ENCODE results near the gene VSIG1. TPM values are rescaled to one million over a fixed set of nuclear protein-coding genes. Genes with fewer than 3 reads are reported as not detected.

Gene VSIG1
- total RNA-seq, 1 donor: not detected

DNA sequence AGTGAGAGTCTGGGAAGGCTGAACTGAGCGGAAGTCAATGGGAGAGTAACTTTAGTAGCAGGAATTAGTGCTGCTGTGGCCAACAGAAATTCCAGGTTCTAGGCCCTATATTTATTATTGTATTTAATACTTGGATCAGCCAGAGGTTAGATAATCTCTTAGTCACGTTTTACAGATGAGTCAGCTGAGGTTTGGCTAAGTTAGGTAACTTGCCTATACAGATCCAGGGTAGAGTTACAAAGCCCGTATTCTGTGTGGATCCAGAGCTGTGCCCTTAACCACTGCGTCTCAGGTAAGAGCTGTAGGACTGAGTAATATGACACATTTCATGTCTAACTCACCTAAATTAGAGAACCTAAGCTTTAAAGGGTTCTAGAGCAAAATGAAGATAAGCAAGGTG, 26.0 kb downstream of the VSIG1 start:
- no peak overlapping the region for H2AFZ ChIP-seq (ENCODE audit: low read length)
- H3K27ac ChIP-seq (ENCODE audit: low read depth, low read length): no peak overlapping the region

DNA sequence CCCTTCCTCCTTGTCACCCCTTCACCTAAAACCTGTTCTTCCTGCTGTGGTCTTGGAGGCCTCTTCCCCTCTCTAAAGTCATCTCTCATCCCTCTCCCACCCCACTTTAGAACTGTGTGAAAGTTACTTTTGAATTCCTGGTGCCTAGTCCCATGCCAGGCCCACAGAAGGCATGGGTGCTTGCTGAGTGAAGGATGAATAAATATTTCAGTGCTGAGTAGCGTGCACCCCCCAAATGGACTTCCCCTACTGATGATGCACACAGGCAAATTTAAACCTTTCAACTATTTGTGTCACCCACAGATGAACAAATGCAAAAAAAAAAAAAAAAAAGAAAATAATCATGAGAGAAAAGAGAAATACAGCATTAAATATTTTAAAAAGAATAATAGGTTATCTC, 26.7 kb downstream of the VSIG1 start:
- Histone ChIP-seq H3K4me3 (ENCODE audit: insufficient read depth, low read length) (no peak overlapping the region), H4K20me1 (ENCODE audit: insufficient read depth, low read length) (no peaks in the 10 kb centered on the region), H3K4me2 (ENCODE audit: insufficient read depth, low read length) (no peak overlapping the region), H2AFZ (ENCODE audit: low read length) (no peak overlapping the region), H3K79me2 (ENCODE audit: insufficient read depth, low read length) (no peaks in the 10 kb centered on the region), H3K27ac (ENCODE audit: low read depth, low read length) (no peak overlapping the region), H3K36me3 (ENCODE audit: insufficient read depth, low read length) (no peaks in the 10 kb centered on the region), H3K27me3 (ENCODE audit: insufficient read depth, low read length) (peaks cover 61% of the 10 kb centered on the region), H3K9me3 (ENCODE audit: low read depth, low read length) (no peaks in the 10 kb centered on the region), H3K4me1 (ENCODE audit: insufficient read depth, low read length) (no peaks in the 10 kb centered on the region)
- TF ChIP-seq, protein P1, sequence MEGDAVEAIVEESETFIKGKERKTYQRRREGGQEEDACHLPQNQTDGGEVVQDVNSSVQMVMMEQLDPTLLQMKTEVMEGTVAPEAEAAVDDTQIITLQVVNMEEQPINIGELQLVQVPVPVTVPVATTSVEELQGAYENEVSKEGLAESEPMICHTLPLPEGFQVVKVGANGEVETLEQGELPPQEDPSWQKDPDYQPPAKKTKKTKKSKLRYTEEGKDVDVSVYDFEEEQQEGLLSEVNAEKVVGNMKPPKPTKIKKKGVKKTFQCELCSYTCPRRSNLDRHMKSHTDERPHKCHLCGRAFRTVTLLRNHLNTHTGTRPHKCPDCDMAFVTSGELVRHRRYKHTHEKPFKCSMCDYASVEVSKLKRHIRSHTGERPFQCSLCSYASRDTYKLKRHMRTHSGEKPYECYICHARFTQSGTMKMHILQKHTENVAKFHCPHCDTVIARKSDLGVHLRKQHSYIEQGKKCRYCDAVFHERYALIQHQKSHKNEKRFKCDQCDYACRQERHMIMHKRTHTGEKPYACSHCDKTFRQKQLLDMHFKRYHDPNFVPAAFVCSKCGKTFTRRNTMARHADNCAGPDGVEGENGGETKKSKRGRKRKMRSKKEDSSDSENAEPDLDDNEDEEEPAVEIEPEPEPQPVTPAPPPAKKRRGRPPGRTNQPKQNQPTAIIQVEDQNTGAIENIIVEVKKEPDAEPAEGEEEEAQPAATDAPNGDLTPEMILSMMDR (IDR thresholded peaks at IDR 0.05; ENCODE audit: extremely low read depth, low read depth, low read length): no peak
- DNase-seq (ENCODE audit: insufficient read length, low spot score, missing footprints): no peak

More for the DNA sequence above, 26.0 kb downstream of the VSIG1 start:
- Histone ChIP-seq H3K4me3 (ENCODE audit: insufficient read depth, low read length) (no peak overlapping the region), H3K27me3 (ENCODE audit: insufficient read depth, low read length) (peaks cover 62% of the 10 kb centered on the region), H3K36me3 (ENCODE audit: insufficient read depth, low read length) (no peaks in the 10 kb centered on the region), H3K79me2 (ENCODE audit: insufficient read depth, low read length) (no peaks in the 10 kb centered on the region), H4K20me1 (ENCODE audit: insufficient read depth, low read length) (no peaks in the 10 kb centered on the region), H3K9me3 (ENCODE audit: low read depth, low read length) (no peaks in the 10 kb centered on the region), H3K4me1 (ENCODE audit: insufficient read depth, low read length) (no peaks in the 10 kb centered on the region), H3K4me2 (ENCODE audit: insufficient read depth, low read length) (no peak overlapping the region)
- DNase-seq (ENCODE audit: insufficient read length, low spot score, missing footprints): no peak
- TF ChIP-seq, protein P1 (IDR thresholded peaks at IDR 0.05; ENCODE audit: extremely low read depth, low read depth, low read length): no peak

DNA sequence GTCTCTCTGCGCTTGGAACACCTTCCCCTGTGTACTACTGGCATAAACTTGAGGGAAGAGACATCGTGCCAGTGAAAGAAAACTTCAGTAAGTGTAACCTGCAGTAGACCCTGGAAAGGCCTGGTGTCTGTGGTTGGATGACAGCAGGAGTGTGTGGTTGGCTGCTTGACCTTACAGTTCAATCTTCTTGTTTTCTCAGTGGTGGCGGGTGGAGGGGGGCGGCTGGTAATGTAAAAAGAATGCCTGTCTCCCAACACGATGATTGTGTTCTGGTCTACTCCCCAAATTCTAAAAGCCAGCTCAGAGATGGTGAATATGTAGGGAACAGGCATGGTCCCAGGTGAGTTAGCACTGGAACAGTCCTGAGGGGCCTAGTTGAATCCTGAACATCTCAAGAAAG, 27.9 kb downstream of the VSIG1 start:
- Histone ChIP-seq H2AFZ (ENCODE audit: low read length) (no peak overlapping the region), H3K36me3 (ENCODE audit: insufficient read depth, low read length) (no peaks in the 10 kb centered on the region), H3K27me3 (ENCODE audit: insufficient read depth, low read length) (peaks cover 55% of the 10 kb centered on the region), H3K4me2 (ENCODE audit: insufficient read depth, low read length) (peak overlapping the region; percentile 64), H3K79me2 (ENCODE audit: insufficient read depth, low read length) (no peaks in the 10 kb centered on the region), H4K20me1 (ENCODE audit: insufficient read depth, low read length) (no peaks in the 10 kb centered on the region), H3K4me1 (ENCODE audit: insufficient read depth, low read length) (no peaks in the 10 kb centered on the region), H3K27ac (ENCODE audit: low read depth, low read length) (no peak overlapping the region), H3K9me3 (ENCODE audit: low read depth, low read length) (no peaks in the 10 kb centered on the region), H3K4me3 (ENCODE audit: insufficient read depth, low read length) (peak overlapping the region; percentile 10)
- no peak for DNase-seq (ENCODE audit: insufficient read length, low spot score, missing footprints)
- TF ChIP-seq, protein P1 (IDR thresholded peaks at IDR 0.05; ENCODE audit: extremely low read depth, low read depth, low read length): no peak

DNA sequence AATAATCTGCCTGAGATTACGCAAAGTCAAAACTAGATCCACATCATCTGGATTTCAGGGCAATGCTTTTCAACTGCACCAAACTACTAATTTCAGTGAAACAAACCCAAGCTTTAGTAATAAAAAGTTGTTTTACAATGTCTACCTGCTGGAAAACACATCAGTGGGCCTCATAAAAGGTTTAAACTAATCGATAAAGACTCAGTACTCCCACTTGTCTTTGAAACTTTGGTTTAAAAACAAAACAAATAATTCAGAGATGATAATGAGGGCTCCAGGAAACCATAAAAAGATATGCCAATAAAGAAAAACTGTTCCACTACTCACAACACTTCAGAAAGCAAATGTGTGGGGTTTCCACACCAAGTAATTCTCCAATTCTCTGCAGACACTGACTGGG, 36.2 kb downstream of the VSIG1 start:
- Histone ChIP-seq H3K4me2 (ENCODE audit: insufficient read depth, low read length) (no peak overlapping the region), H2AFZ (ENCODE audit: low read length) (no peak overlapping the region), H3K36me3 (ENCODE audit: insufficient read depth, low read length) (no peaks in the 10 kb centered on the region), H4K20me1 (ENCODE audit: insufficient read depth, low read length) (no peaks in the 10 kb centered on the region), H3K79me2 (ENCODE audit: insufficient read depth, low read length) (no peaks in the 10 kb centered on the region), H3K4me3 (ENCODE audit: insufficient read depth, low read length) (no peak overlapping the region), H3K27me3 (ENCODE audit: insufficient read depth, low read length) (peaks cover 30% of the 10 kb centered on the region), H3K27ac (ENCODE audit: low read depth, low read length) (no peak overlapping the region), H3K9me3 (ENCODE audit: low read depth, low read length) (no peaks in the 10 kb centered on the region), H3K4me1 (ENCODE audit: insufficient read depth, low read length) (no peaks in the 10 kb centered on the region)
- TF ChIP-seq, protein P1 (IDR thresholded peaks at IDR 0.05; ENCODE audit: extremely low read depth, low read depth, low read length): no peak
- no peak for DNase-seq (ENCODE audit: insufficient read length, low spot score, missing footprints)
